DMS79 treated with DMSO at 0.1 percent for 48 hours (cell line): ENCODE data around the gene OR52E1.
"Not testable (repeated sequence)": the region's sequence is repeated elsewhere in the genome, so short reads cannot be mapped to it uniquely, and the experiment has no call there.

Experiments used
- DNase-seq: peaks from one replicate; lab custom pipeline; 2025; lab: John Stamatoyannopoulos, UW

The OR52E1 gene

DNA sequence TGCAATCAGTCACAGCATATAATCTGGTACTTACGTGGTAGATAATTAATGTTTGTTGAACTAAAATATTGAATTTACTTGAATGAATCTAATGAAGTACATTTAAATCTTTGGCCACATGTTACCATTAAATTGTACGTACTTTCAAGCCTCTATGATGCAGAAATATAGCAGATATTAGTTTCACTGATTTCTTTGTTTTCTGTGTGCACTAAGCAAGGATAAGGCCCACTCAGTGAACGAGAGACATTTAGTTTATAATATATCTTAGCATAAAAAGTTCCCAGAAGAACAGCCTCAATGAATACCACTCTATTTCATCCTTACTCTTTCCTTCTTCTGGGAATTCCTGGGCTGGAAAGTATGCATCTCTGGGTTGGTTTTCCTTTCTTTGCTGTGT is at the start of gene OR52E1:
Gene OR52E1, plus strand, starts transcription at position 301 of the 400 bp plus-strand sequence.
- DNase-seq, result no peak

DNA sequence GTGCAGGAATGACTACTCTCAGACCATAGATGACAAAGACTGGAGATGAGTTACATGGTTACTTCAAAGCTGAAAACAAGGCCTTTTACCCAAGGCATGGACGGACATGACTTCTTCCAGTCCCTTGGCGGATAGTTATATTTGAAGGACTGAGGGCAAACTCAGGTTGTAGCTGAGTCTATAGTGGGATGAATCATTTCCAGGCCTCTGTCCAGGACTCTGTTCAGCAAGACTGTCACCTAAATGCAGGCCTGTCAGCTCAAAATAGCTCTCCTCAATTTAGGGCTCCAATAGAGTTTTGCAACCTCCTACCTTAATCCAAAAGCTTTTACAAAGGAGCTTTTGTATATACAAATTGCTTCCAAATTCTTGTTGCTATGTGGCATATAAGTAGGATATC is 47.4 kb upstream of the OR52E1 start:
- no peak for DNase-seq

DNA sequence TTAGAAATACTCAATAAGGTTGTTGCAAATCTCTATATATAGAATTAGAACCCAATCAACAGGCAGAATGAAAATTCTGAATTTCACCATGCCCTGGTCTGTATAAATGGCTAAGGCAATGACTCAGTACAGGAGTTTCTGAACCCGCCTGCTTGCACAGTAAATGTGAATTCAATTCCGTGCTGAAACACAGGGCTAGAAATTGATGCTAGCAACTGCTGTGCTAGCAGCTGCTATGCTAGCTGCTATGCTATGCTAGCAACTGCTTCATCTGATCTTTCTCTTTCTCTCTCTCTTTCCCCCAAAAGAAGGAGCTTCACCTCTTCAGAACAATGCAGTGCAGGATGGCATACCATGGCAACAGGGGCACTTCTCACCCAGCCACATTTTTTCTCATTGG is 32.7 kb upstream of the OR52E1 start:
- DNase-seq, result no peak

DNA sequence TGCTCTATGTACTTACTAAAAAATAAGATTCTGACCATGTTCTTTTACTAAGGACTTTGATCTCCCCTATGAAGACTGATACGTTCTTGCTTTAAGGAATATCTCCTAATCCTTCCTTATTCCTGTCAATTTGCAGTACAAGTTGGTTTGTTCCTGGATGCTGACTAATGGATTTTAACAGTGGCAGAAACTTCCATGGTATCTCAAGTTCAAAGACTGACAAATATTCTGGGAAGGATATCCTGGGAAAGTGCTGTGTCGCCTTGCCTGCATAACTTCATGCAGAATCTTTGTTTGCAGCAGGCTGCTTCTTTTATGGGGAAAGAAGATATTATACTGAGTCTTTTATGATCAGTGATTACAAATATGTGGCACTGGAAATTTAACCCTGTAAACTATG is 31.4 kb upstream of the OR52E1 start:
- DNase-seq, result no peak

DNA sequence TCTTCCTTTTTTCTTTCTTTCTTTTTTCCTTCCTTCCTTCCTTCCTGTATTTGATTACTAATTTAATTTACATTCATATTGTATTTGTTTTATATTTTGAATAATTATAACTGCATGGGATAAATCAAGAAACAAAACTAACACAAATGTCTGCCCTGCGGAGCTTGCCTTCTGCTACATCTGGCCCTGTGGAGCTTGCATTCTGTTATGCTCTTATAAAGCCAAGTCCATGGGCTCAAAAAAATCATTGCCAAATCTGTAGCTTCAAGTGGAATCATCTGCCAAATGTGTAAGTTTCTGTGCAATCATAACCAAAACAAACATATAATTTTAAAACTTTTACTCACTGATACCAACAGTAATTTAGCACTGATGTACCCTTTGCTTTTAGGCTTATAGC is 31.0 kb upstream of the OR52E1 start:
- DNase-seq, result no peak

DNA sequence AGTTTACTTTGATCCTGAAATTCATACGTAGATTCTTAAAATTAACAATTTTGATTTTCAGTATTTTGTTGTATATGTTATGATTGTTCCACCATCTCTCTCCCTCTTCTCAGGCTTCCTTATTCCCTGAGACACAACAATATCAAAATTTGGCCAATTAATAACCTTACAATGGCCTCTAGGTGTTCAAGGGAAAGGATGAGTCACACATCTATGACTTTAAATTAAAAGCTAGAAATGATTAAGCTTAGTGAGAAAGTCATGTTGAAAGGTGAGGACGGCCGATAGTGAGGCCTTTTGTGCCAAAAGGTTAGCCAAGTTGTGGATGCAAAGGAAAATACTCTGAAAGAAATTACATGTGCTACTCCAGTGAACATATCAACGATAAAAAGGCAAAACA is 28.5 kb upstream of the OR52E1 start:
- DNase-seq, result no peak

DNA sequence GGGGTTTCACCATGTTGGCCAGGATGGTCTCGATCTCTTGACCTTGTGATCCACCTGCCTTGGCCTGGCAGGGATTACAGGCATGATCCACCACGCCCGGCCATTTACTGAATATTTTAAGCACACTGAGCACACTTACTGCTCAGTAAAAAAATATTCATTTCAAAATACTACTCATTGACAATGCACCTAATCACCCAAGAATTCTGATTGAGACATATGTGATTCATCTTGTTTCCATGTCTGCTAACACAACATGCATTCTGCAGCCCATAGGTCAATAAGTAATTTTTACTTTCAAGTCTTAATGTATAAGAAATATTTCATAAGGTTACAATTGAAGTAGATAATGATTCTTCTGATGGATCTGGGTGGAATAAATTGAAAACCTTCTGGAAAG is 27.3 kb upstream of the OR52E1 start:
- DNase-seq, result no peak

DNA sequence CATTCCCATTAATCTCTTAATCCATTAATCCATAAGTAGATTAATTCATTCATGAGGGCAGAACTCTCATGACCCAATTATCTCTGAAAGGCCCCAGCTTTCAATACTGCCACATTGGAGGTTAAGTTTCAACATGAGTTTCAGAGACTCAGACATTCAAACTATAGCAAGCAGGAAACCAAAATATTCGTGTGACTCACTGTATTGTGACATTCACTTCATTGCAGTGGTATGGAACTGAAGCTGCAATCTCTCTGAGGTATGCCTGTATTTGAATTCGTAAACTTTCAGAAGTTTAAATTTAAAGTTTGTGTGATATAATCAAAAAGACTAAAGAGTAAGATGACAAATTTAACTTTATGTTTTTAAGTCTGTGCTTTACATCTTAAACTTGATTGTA is 26.0 kb upstream of the OR52E1 start:
- DNase-seq, result no peak

DNA sequence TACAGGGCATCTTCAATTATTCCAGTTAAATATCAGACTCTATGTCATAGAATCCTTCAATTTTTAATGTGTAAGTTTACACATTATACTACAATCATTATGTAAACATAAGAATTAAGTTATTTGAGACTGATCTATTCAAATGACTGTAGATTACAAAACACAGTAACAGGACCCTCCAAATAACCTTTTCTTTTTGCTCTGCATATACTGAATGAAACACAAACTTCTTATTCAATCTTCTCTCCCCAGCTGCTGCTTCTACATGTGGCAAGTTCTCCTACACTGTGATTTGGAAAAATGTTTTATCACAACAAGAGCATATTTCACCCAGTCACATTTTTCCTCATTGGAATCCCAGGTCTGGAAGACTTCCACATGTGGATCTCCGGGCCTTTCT is 23.1 kb upstream of the OR52E1 start, which contains the start of gene OR52J3:
Gene OR52J3, plus strand, starts transcription at position 301 of the 400 bp plus-strand sequence. Its CDS starts 0 bp downstream, at position 301.
- DNase-seq, result no peak

DNA sequence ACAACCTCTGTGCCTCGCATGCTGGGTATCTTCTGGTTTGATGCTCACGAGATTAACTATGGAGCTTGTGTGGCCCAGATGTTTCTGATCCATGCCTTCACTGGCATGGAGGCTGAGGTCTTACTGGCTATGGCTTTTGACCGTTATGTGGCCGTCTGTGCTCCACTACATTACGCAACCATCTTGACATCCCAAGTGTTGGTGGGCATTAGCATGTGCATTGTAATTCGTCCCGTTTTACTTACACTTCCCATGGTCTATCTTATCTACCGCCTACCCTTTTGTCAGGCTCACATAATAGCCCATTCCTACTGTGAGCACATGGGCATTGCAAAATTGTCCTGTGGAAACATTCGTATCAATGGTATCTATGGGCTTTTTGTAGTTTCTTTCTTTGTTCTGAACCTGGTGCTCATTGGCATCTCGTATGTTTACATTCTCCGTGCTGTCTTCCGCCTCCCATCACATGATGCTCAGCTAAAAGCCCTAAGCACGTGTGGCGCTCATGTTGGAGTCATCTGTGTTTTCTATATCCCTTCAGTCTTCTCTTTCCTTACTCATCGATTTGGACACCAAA is 22.5 kb upstream of the OR52E1 start:
- no peak for DNase-seq

DNA sequence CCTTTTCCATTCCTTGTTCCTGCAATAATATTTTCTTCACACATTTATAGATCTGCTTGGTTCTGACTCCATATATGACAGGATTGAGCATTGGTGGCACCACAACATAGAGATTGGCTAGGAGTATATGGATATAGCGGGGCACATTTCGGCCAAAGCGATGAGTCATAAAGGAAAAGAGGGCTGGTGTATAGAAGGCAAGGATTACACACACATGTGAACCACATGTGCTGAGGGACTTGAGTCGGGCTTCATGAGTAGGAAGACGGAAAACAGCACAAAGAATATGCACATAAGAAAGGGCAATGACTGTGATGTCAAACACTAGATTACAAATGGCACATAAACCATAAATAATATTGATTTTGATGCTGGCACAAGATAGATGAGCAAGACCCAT is 10.7 kb upstream of the OR52E1 start:
- DNase-seq, result not testable (repeated sequence)

DNA sequence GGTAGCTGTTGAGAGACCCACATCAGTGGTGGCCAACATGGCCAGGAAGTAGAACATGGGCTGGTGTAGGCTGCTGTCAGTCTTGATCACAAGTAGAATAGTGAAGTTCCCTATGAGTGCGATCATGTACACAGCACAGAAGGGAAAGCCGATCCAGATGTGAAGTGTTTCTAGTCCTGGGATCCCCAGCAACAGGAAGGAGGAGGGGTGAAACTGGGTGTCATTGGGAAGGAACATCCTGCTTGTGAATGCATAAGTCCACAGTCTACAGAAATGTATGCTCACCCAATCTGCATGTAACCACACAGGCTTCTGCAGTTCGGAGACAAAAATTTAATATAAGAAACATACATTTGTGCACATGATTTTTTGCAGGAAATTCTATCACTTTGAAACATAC is 10.0 kb upstream of the OR52E1 start, which contains the start of gene OR52E2:
Gene OR52E2, minus strand, starts transcription at position 237 of the 400 bp plus-strand sequence. Its CDS starts 0 bp downstream, at position 237.
- DNase-seq, result no peak

DNA sequence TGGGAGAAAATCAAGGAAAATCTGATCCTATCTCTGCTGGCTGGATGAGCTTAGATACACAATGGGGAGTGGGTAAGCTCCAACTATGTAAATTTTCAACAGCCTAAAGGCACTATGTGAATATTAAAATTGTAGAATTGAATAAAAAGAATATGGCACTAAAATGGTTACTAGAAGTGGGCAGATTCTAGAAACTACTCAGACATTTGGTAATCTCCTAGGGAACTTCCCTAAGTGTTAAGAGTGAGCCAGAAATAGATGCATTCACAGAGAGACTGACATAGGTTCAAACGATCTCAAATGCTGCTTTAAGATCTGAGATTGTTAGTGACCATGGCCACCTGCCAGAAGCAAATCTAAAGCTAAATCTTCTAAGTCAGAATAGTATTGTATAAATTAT is 4.3 kb upstream of the OR52E1 start:
- DNase-seq, result no peak

DNA sequence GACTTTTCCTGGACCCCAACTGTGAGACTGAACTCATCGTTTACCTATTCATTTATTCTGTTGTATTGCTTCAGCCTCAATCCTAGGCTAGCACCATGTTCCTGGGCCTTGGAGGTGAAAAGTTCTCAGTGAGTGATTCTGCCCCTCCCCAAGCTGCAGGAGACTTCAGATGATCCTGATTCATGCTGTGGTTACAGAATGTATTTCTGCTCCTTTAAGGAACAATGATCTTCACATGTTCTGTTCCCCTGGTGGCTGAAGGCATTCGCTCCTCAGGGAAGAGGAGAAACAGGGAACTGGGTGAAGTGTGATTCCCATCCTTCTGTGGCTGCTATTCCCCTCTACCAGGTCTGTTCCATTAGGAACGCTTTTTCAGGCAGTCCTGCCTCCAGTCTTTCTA is 2.4 kb downstream of the OR52E1 start:
- no peak for DNase-seq

DNA sequence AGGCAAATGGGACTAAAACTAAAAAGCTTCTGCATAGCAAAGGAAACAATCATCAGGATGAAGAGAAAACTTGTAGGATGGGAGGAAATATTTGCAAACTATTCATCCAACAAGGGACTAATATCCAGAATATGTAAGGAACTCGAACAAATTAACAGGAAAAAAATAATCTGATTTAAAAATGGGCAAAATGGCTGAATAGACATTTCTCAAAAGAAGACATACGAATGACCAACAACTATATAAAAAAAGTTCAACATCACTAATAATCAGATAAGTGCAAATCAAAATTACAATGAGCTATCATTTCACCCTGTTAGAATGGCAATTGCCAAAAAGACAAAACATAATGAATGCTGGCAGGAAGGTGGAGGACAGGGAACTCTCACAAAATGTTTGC is 12.0 kb downstream of the OR52E1 start:
- no peak for DNase-seq

DNA sequence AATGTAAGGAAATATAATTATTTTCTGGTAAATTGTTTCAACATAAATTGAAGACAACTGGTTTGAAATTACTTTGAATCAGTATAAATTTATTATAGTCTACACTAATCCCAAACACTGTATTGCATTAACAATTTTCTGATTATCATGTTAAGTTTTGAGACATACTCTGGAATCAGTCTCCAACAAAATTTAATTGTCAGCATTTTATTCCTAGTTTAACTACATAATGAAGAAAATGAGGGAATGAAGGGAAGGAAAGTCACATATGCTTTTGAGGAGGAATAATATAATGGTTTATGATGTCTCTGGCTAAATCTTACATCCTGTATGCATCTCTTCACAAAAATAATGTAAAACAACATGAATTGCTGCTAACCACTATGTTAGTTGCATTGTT is 14.2 kb downstream of the OR52E1 start:
- no peak for DNase-seq

DNA sequence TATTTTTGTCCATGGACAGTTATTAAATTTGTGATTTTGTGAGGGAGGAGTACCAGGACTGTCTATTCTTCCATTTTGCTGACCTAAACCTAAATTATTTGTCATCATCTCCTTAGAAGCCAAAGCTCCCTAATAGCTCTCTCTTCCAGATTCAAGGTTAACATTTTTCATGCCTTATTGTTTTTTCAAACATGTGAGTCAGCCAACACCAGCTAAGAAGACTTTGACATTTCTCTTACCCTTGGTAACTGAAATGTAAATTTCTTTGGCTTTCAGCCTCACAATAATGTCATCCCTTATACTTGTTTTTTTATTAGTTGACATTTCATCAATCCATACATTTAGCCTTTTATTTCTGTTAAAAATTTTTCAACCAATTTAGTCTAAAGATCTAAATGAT is 19.2 kb downstream of the OR52E1 start:
- DNase-seq, result no peak

DNA sequence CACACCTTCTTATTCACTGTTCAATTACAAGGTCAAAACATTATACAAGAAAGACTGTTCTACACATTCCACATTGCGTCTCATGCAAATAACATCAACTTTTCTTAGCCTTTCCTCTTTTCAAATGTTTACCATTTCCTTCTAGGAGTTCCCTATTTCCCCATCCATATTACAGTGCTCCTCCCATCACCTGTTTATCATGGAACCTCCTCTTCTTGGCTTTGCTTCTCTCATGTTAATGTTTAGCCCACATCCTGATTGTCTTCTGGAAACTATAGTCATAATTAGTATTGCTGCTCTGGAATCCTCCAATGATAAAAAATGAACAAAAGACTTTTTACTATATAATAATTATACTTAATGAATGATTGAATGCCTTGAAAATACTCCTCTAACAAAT is 21.3 kb downstream of the OR52E1 start:
- DNase-seq, result no peak

DNA sequence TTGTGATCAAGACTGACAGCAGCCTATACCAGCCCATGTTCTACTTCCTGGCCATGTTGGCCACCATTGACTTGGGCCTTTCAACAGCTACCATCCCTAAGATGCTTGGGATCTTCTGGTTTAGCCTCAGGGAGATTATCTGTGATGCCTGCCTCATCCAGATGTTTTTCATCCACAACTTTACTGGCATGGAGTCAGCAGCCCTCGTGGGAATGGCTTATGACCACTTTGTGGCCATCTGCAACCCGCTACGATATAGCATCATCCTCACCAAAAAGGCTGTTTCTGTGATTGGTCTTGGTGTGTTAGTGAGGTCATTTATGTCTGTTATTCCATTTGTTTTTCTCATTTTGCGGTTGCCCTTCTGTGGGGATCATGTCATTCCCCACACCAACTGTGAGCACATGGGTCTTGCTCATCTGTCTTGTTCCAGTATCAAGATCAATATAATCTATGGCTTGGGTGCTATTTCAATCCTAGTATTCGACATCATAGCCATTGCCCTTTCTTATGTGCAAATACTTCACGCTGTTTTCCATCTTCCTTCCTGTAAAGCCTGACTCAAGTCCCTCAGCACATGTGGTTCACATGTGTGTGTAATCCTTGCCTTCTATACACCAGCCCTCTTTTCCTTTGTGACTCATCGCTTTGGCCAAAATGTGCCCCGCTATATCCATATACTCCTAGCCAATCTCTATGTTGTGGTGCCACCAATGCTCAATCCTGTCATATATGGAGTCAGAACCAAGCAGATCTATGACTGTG is 23.6 kb downstream of the OR52E1 start:
- no peak for DNase-seq

DNA sequence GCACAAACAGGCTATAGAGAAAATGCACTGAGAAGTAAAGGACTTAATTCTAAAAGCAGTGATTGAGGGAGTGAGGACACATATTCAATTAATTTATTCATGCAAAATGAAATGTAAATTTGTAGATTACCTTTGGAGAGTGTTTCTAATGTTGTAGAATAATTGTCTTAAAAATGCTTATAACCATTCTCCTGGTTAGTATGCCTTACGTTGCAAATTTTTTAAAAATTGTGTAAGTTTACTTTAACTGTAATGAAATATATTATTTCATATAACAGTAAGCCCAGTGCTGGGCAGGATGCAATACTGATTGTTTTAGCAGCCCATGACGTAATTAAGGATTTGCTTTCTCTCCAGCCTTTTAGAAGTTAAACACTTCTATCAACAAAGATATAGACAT is 26.6 kb downstream of the OR52E1 start:
- DNase-seq, result no peak

DNA sequence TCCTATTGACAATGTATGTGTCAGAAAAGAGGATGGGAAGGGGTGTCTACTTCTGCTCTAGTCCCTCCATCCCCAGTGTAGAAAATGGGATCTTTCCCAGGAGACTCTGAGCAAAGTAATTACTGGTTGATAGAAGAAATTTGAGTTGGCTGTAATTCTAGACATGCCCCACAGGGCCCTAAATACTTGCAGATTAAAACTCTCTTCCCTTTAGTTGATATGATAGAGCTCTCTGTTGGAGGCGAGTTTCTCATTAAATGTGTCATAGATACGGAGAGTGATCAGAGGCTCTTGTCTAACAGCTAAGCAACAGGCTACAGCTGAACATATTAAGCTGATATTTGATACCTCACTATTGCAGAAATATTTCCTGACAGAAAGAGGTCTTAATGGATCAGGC is 32.9 kb downstream of the OR52E1 start:
- DNase-seq, result no peak

DNA sequence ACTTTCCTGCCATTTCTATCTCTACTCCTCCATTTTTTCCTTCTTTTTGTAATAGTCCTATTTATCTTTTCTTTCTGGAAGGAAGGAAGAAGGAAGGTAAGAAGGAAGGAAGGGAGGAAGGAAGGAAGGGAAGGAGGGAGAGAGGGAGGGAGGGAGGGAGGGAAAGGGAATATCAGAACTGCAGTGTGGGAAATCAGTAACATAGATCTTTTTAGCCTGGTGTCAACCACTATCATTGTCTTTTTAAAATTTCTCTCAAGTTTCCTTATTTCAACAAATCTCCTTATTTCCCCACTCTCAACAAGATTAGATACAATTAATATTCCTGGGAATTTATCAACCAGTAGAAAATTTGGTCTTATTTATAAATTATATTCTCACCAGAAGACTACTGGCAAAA is 33.7 kb downstream of the OR52E1 start:
- no peak for DNase-seq

DNA sequence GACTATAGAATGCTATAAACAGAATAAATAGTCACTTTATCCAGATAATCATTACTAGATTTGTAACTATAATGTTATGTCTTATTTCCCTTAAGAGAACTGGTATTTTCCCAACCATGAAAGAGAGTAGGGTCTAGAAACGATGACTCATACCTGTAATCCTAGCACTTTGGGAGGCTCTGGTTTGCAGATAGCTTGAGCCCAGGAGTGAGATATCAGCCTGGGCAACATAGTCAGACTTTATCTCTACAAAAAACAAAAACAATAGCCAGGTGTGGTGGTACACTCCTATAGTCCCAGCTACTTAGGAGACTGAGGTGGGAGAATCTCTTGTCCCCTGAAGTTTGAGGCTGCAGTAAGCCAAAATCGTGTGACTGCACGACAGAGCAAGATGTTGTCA is 37.9 kb downstream of the OR52E1 start:
- no peak for DNase-seq

DNA sequence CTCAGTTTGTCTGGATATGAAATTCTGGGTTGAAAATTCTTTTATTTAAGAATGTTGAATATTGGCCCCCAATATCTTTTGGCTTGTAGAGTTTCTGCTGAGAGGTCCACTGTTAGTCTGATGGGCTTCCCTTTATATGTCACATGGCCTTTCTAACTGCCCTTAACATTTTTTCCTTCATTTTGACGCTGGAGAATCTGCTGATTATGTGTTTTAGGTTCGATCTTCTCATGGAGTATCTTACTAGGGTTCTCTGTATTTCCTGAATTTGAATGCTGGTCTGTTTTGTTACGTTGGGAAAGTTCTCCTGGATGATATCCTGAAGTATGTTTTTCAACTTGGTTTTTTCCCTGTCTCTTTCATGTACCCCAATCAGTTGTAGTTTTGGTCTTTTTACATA is 46.0 kb downstream of the OR52E1 start:
- DNase-seq, result no peak
